ENCODE measurements around the gene ZFAND5.

The ZFAND5 gene, protein sequence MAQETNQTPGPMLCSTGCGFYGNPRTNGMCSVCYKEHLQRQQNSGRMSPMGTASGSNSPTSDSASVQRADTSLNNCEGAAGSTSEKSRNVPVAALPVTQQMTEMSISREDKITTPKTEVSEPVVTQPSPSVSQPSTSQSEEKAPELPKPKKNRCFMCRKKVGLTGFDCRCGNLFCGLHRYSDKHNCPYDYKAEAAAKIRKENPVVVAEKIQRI

DNA sequence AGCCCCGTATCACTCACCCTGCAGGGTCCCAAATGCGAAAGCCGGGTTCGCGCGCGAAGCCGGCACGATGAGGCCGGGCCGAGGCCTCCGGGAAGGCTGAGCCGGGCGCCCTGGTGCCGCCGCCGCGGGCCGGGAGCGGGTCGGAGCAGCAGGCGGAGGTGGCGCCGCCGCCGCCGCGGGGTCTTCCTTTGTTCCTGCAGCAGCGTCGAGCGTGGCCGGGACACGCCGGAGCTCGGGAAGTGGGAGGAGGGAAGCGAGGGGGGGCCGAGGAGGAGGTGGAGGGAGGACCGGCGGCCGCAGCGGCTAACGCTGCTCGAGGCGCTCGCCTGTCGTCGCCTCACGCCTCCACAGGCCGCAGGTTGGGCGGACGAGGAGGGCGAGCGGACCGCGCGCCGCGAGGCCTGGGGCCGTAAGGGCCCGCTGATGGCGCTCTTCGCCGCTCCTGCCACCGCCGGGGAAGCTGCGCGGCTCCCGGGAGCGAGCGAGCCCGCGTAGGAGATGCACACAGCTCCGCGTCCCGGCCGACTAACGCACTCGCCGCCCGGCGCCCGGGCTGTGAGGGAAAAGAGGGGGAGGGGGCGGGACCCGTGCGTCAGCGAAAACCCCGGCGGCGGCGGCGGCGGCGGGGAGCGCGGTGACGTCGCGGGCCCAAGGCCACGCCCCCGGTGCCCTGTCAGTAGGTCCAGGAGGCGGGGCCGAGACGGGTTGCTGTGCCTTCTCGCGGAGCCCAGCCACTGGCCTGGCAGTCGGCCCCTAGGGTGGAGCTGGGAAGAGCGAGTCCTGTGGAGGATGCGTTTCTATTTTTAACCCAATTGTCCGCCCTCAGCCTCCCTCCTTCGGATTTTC, at the start of gene ZFAND5:
TSS of gene ZFAND5 (minus strand) at position 530 of the 846 bp plus-strand sequence. CDS start 4,430 bp downstream, outside the sequence.
- peak; percentile 97 for DNase-seq (ENCODE audit: low spot score)
- FAIRE-seq: peak; percentile 69

DNA sequence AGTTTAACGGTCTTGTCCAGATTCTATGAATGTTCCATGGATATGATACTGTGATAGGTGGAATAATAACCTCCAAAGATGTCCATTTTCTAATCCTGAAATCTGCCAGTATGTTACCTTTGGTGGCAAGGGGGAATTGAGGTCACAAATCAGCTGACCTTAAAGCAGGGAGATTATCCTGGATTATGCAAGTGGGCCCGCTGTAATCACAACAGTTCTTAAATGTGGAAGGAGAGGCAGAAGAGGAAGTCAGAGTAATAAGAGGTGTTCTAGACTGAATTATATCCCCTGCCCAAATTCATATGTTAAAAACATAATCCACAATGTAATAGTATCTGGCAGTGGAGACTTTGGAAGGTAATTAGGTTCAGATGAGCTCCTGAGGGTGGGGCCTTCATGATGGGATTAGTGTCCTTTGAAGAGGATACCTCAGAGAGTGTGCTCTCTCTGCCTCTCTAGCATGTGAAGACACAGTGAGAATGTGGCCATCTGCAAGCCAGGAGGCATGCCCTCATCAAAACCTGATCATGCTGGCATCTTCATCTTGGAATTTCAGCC, 47.6 kb upstream of the ZFAND5 start:
- no peak for DNase-seq (ENCODE audit: low spot score)
- FAIRE-seq: no peak

DNA sequence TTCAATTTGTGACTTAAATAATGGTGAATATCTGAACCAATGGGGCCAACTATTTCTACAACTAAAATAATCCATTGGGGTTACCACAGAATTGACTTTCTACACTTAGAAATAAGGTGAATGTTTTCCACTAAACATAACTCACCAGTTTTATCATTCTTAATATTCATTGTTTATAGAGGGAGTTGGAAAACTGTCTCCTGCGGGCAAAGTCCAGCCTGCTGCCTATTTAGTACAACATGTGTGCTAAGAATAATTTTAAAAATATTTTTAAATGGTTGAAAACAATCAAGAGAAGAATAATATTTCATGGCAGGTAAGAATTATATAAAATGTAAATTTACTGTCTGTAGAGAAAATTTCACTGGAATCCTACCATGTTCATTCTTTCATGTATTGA, 45.2 kb upstream of the ZFAND5 start:
- FAIRE-seq: no peak
- no peak for DNase-seq (ENCODE audit: low spot score)

DNA sequence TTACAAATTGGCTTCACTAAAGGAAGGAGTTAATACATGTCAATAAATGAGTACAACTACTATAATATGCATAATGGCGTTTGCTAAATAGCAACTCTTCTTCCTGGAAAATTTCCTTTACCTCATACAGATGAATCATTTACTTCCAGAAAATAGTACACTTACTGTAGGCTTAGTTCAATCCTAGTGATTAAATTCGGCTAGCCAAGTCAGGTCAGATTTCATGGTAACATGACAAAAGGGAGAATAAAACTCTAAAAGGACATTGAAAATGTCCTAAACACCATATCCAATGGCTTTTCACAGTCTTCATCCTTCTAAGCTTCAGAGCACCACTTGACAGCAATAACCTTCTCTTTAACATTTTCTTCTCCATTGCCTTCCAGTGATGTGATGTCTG, 42.1 kb upstream of the ZFAND5 start:
- FAIRE-seq: no peak
- DNase-seq (ENCODE audit: low spot score): no peak

DNA sequence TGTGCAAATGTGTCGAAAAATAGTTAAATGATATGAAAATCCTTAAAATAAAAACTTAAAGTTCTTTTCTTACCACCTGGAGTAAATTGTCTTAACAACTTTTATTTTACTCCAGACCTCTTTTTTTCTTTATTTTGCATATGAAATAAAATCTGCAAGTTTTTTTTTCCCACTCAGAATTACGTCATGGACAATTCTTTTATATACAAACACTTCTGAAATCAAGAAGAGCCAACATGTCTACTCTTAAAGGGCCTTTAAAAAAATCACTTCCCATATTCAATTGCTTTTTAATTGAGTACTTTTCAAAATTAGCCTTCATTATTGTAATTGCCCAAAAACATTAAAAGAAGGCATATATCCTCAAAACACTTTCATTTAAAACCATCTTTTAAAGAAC, 37.7 kb upstream of the ZFAND5 start:
- FAIRE-seq: no peak
- DNase-seq (ENCODE audit: low spot score): no peak

DNA sequence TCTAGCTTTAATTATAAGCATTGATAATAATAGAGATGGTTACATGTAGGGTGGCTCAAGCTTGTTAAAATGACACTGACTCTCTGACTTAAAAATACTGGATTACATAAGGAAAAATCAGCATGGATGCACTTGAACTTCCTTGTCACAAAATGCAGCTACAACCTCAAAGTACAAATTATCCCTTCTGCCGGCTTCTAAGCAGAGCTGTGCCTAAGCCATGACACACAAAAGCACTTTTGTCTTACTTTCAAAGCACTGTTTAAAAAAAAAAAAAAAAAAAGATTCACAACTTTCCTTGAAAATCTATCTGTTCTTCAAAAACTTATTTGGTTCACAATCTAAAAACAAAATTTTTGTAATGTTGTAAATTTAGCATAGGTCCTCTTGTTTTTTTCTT, 36.4 kb upstream of the ZFAND5 start:
- DNase-seq (ENCODE audit: low spot score) (no peak), FAIRE-seq (peak; percentile 40)

DNA sequence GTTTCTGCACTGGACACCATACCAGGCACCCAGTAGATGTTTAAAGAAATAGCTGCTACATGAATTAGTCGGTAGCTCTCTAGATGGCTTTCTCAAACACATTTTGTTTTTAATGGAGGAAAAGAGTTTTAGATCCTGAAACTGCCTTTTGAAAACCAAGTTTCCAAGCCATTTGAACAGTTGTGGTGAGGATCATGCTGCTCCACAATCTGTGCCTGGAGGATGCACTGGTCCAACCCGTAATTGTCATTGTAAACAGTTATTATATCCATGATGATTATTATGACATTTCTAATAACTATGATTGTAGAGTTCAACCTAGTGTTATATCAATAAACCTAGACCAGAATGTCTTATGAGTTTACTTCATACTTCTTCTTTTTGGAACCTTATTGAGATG, 35.9 kb upstream of the ZFAND5 start:
- DNase-seq (ENCODE audit: low spot score) (no peak), FAIRE-seq (no peak)

DNA sequence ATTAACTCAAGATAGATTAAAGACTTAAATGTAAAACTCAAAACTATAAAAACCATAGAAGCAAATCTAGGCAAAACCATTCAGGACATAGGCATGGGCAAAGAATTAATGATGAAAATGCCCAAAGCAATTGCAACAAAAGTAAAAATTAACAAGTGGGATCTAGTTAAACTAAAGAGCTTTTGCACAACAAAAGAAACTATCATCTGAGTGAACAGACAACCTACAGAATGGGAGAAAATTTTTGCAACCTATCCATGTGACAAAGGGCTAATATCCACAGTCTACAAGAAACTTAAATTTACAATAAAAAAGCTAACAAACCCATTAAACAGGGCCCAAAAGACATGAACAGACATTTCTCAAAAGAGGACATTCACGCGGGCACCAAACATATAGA, 34.4 kb upstream of the ZFAND5 start:
- FAIRE-seq: no peak
- DNase-seq (ENCODE audit: low spot score): no peak

DNA sequence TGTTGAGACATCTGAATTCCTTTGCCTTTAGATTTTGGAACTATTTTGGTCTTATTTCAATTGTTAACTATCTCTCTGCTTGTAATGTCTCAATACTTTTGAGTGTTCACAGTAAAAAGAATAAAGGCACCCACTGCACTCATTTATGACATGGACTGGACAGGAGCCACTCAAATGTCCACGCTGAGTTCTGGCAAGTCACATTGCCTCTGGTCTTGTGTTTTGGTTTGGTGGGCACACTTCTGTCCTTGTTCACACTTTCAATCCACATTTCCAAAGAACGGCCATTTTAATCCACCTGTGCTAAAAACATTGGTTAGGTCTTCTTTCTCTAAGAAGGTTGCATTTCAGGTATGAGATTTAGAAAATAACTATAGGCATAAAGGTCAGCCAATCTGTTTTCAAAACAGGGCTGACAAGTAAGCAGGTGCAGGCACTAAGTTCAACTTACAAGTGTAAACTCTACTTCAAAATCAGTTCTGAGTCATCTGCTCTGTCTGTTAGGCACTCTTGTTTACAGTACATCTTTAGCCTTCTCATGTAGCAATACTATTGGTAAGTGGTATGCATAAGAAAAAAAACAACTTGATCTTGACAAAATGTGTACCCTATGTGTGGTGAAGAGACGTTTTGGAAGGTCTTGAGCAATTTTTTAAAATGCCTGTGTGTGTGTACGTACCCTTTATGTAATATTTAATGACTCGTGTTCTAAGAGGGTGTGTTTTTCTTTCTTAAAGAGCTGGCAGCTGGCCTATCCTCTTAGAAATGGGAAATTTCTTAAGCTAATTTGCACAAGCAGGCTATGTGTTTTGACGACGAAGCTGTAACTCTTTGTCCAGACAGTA, 31.5 kb upstream of the ZFAND5 start:
- no peak for DNase-seq (ENCODE audit: low spot score)
- FAIRE-seq: no peak

DNA sequence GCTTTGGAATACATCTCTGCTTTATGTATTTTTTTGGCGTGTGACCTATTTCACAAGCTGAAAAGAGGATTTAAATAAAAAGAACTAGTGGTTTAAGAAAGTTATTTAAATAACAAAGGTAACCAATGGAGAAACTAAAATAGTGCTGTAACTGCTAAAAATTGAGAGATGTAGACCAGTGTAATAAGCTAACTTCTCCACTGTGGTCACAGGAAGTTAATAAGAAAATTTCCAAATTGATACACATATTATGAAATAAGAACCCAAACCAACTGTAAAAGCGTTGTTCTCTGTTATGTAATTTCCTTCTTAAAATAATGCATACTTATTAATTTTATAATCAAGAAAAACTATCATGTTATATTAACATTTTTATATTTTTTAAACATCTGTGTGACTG, 29.1 kb upstream of the ZFAND5 start:
- DNase-seq (ENCODE audit: low spot score): no peak
- peak; percentile 59 for FAIRE-seq

DNA sequence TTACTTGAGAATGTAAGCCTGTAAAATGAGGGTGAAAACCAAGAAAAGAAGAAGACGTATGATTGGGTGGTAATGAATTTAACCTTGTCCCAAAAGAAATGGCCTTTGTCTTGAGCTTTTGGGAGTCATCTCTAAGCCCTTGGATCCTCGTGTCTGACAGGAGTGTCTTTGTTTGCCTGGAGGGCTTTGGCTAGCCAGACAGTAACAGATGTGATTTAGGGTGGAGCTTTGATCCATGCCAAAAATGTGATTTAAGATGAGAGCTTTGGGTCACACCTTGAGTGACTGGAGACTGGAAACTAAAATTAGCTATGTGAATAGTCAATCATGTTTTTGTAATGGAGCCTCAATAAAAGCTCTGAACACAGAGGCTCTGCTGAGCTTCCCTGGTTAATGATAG, 25.9 kb upstream of the ZFAND5 start:
- DNase-seq (ENCODE audit: low spot score) (no peak), FAIRE-seq (no peak)

DNA sequence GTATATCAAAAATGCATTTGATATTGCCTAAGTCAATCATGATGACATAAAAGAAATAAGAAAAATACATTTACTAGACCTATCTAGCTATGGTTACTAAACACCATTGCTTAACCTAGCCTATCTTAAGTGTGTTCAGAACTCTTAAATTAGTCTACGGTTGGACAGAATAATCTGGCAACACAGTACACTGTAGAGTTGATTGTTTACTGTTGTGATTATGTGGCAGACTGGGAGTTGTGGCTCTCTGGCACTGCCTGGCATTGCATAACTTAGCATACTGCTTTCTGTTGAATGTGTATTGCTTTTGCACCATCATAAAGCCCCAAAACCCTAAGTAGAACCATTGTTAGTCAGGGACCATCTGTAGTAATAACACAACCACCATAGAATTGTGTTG, 21.2 kb upstream of the ZFAND5 start:
- DNase-seq (ENCODE audit: low spot score): no peak
- no peak for FAIRE-seq

DNA sequence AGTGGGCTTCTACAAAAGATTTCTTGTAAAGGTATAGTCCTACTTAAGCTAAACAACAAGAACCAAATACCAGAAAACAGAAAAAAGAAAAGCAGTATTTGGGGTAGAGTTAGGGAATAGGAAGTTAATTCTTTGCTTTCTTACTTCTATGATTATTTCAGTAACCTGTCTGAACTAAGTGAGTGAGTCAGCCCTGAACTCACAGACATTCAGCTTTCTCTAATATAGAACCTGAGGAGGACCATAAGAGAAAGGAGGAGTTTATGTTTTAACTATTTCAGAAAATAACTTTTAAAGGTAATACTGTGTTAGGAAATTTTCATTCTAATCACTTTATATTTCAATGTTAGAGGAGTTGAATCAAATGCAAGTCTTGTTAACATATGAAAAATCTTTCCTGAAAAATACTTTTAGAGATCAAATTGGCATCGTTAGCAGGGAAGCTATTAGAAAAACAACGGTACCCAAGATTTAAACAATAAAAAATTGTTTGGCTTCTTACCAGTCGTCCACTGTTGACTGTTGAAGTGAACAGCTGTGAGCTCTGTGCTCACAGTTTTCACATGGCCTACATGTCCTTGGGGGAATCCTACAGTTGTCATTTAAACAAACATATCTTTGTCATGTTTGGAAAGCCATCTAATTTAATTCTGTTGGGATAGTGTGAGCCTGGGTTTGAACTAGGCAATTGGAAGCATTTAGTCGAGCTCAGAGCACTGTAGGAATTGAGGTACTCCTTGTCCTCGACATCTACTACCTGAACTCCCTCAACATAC, 19.9 kb upstream of the ZFAND5 start:
- no peak for DNase-seq (ENCODE audit: low spot score)
- FAIRE-seq: peak; percentile 83

DNA sequence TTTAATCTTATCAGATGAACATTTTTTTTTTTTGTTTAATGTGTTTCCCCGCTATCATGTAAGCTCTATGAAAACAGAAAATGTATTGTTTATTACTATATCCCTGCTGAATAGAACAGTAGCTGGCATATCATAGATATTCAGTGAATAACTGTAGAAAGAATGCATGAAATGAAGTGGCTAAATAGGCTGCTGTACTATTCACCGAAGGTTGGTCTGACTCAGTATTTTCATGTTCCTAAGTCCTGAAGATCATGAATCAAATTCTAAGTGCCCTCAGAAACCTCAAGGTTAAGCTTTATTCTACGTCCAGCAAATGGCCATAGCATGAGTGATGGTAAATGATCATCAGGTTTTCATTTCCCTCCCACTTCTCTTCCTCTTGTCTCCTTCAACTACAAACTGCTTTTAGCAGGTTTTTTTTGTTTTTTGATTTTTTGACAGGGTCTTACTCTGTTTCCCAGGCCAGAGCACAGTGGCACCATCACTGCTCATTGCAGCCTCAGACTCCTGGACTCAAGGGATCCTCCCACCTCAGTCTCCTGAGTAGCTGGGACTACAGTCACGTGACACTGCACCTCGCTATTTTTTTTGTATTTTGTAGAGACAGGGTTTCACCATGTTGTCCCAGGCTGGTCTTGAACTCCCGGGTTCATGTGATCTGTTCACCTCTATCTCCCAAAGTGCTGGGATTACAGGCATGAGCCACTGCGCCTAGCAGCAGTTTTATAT, 19.1 kb upstream of the ZFAND5 start:
- peak; percentile 93 for DNase-seq (ENCODE audit: low spot score)
- peak; percentile 98 for FAIRE-seq

DNA sequence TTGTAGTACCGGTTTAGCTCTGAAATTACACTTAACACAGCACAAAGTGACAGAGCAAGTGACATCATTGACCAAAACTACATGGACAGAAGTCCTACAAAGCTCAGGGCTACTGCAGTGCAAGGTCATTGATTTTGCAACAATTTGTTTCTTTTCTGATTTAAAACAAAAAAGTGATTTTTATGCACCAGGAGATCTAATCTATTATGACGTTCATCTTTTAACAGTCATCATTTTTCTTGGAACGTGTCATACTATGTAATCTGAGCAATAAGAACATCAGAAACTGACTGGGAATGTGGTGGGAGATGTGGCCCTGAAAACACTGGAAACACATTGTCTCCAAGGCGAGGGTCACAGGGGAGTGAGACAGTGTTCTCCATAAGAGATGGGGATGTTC, 17.4 kb upstream of the ZFAND5 start:
- FAIRE-seq (no peak), DNase-seq (ENCODE audit: low spot score) (no peak)

DNA sequence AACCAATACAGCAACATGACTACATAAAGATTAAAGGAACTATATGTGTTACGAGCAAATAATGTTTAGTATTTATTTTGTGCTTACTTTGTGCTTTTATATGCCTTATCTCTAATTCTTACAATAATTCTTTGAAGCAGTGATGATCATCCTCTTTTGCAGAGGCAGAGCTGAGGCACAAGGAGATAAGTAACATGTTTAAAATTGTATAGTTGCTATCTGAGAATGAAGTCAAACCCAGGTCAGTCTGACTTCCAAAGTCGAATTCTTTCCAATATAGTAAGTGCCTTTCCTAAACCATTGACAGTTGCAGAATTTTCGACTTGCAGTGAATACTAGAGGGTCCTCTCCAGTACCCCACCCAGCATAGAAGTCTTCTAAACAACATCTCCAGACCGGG, 12.0 kb upstream of the ZFAND5 start:
- no peak for FAIRE-seq
- DNase-seq (ENCODE audit: low spot score): no peak

DNA sequence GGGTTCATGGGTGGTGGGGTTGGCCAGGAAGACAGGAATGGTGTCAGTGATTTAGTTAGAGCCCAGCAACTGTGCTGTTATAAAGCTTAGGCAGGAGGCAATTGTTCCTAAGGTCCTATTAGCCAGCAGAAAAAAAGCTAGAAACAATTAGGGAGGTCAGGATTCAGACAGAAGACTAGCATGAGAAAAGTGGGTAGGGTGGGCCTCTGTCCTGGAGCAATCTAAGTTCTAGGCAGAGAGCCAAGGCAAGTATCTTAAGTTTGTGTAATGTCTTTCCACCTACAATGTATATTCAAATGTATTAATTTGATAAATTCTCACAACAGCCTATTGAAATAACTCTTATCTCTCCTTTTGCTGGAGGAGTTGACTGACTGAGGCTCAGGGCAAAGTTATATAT, 6.1 kb upstream of the ZFAND5 start:
- FAIRE-seq (no peak), DNase-seq (ENCODE audit: low spot score) (no peak)

DNA sequence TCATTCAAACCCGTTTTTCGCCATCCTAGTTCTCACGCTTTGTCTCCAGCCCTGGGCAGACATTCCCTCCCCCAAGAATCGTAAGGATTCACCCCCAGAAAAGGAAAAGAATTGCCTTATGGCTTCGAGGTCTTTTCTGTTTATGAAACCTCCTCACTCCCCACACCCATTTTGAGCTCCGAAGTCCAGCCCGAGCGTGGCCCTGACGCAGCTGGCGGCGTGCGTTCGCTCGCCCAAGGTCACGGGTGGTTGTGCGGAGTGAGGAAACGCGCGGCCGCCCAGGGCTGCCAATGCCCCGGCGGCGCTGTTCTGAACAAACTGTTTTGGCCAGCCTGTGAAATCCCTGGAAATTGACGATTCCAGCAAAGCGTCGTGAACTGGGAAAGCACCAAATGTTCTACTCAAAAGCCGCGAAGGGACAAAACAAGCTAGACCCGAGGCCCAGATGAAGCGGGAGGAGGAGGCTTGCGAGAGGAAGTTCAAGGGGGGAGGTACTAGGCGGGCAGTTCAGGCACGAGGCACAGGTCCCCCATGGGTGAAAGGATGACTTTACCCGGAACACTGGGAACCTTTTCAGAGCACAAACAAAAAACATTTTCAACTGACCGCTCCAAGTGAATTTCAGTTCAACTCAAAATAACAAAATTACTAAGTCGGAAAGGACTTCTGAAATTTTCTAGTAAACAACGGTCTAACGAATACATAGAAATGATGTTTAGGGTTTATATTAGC, 683 bp upstream of the ZFAND5 start:
- DNase-seq (ENCODE audit: low spot score) (peak; percentile 65), FAIRE-seq (peak; percentile 58)

DNA sequence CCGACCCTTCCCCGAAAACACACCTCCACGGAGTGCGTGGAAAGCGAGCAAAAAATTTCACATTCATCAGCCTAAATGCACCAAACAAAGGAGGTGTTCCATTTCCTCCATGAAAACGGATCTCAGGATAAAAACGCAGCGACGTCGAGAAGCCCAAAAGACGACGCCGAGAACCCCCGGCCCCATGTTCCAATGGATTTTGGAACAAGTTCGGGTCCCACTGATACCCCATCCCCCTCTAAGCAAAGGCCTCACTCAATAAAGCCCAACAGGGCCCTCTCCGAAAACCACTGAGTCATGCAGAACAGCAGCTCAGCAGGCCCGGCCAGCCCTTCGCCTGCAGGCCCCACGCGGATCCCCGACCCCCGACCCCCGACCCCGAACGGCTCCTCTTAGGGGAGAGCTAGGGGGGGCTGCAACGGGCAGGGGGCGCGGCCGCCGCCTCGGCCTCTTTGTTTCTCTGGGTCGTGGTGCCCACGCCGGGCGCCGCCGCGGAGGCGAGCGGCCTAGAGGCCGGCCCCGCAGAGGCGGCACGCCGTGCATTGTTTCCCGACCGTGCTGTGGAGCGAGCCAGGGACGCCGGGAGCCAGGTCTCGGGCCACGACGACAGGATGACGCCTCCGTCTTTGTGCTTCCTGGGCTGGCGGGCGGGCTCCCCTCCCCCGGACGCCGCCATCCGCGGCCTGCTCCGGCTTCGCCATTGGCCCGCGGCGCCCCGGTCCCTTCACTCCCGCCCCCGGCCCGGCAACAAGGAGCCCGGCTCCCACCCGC, 915 bp downstream of the ZFAND5 start:
- DNase-seq (ENCODE audit: low spot score) (peak; percentile 41), FAIRE-seq (no peak)
